SU-DHL-6 (cell line): ENCODE data around the gene CORO6.

Experiments used
- H2AFZ ChIP-seq: fragments of 200-600 bp; sonication (generic); 2 replicates; pipeline ENCODE4 v1.6.1; 2014; ENCODE audit warnings: low read depth, mild to moderate bottlenecking, moderate library complexity, mixed read lengths, antibody characterized with exemption, low read length; ENCODE audit not compliant: severe bottlenecking
- H3F3A ChIP-seq: fragments of 200-600 bp; shearing (Covaris generic); 2 replicates; pipeline ENCODE4 v1.6.0; 2016; ENCODE audit warnings: antibody characterized with exemption, mild to moderate bottlenecking; ENCODE audit not compliant: insufficient read depth
- H3K27ac ChIP-seq: fragments of 200-600 bp; sonication (generic); 2 replicates; pipeline ENCODE4 v1.5.1; 2016; ENCODE audit warnings: low read depth, mild to moderate bottlenecking, low read length, moderate library complexity, mixed read lengths
- H3K27me3 ChIP-seq: fragments of 200-600 bp; sonication (generic), shearing (Covaris generic); 2 replicates; pipeline ENCODE4 v1.6.0; 2014; ENCODE audit warnings: mild to moderate bottlenecking, low read length
- H3K36me3 ChIP-seq: fragments of 200-600 bp; sonication (generic); 2 replicates; pipeline ENCODE4 v1.6.1; 2014; ENCODE audit warnings: mild to moderate bottlenecking, low read length, mixed read lengths
- H3K4me2 ChIP-seq: fragments of 300-600, 200-600 bp; shearing (Covaris generic), sonication (generic); 2 replicates; pipeline ENCODE4 v1.6.0; 2014; ENCODE audit warnings: low read length, low read depth, mild to moderate bottlenecking; ENCODE audit not compliant: poor library complexity, severe bottlenecking
- H3K4me3 ChIP-seq: fragments of 200-600 bp; sonication (generic); 2 replicates; pipeline ENCODE4 v1.5.1; 2014; ENCODE audit warnings: antibody characterized with exemption, low read length, mild to moderate bottlenecking, mixed read lengths; ENCODE audit not compliant: insufficient read depth, poor library complexity, severe bottlenecking
- H3K79me2 ChIP-seq: fragments of 200-600 bp; sonication (generic); 2 replicates; pipeline ENCODE4 v1.6.1; 2014; ENCODE audit warnings: mild to moderate bottlenecking, low read length, moderate library complexity; ENCODE audit not compliant: insufficient read depth
- H3K9ac ChIP-seq: fragments of 200-600 bp; sonication (generic); 2 replicates; pipeline ENCODE4 v1.7.0; 2014; ENCODE audit warnings: mild to moderate bottlenecking, low read length
- H3K9me2 ChIP-seq: fragments of 200-600 bp; sonication (generic); replicated peaks from 2 replicates; pipeline ENCODE4 v1.6.1; 2014; ENCODE audit warnings: low read length; ENCODE audit not compliant: insufficient read depth
- H3K9me3 ChIP-seq: fragments of 200-600 bp; sonication (generic); 2 replicates; pipeline ENCODE4 v1.6.1; 2014; ENCODE audit warnings: low read length, mixed read lengths; ENCODE audit not compliant: insufficient read depth
- H4K20me1 ChIP-seq: fragments of 200-600 bp; sonication (generic); 2 replicates; pipeline ENCODE4 v1.6.1; 2014; ENCODE audit warnings: low read depth, mild to moderate bottlenecking, antibody characterized with exemption, low read length, moderate library complexity, mixed read lengths
- CTCF ChIP-seq: fragments of 200-600 bp; sonication (generic); IDR thresholded peaks from one replicate; pipeline ENCODE4 v1.5.1; 2017; ENCODE audit warnings: antibody characterized with exemption, mild to moderate bottlenecking, low read length, moderate library complexity; ENCODE audit not compliant: insufficient read depth, poor library complexity, severe bottlenecking
- EZH2phosphoT487 ChIP-seq: fragments of 200-600 bp; sonication (generic), shearing (Covaris generic); conservative IDR thresholded peaks from 2 replicates; pipeline ENCODE4 v1.6.1; 2018; ENCODE audit warnings: mild to moderate bottlenecking, antibody characterized with exemption, low read length, moderate library complexity, mixed read lengths

The CORO6 gene

DNA sequence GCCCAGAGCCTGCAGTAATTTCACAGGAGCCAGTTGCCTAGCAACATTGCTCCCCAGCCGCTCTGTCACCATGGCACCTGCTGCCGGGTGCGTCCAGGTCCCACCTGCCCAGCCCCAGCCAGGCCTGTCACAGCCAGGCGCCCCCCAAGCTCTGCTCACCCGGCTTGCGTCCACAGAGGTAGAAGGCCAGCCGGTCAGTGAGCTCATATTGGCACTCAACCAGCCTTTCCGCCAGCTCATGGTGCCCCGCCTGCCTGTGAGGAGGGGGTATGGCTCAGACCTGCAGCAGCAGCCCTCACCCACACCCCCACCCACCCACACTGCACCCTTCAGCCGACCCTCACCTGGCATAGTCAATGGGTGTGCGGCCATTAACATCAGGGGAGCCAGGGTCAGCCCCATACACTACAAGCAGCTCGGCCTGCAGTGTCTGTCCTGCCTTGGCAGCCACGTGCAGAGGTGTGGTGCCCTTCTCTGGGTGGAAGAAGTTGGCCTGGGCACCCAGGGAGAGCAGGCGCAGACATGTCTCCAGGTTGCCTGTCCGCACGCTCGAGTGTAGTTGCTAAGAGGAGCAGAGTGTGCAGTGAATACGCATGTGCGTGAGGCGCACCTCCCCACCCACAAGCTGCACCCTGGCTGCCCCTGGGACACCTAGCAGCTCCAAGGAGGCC, 41.0 kb downstream of the CORO6 start:
- no peak overlapping the region for H3K4me2 ChIP-seq
- no peak for TF ChIP-seq CTCF
- TF ChIP-seq EZH2phosphoT487, result no peak
- H3K9ac ChIP-seq, result no peak overlapping the region
- H3K36me3 ChIP-seq, result no peaks in the 10 kb centered on the region
- no peak overlapping the region for H3K27ac ChIP-seq
- H3F3A ChIP-seq, result no peaks in the 10 kb centered on the region
- H3K4me3 ChIP-seq, result no peak overlapping the region
- H3K27me3 ChIP-seq, result no peaks in the 10 kb centered on the region
- peaks cover 34% of the 10 kb centered on the region for H3K79me2 ChIP-seq
- H3K9me2 ChIP-seq, result no peaks in the 10 kb centered on the region
- no peak overlapping the region for H2AFZ ChIP-seq
- H4K20me1 ChIP-seq, result no peaks in the 10 kb centered on the region
- H3K9me3 ChIP-seq, result no peaks in the 10 kb centered on the region

DNA sequence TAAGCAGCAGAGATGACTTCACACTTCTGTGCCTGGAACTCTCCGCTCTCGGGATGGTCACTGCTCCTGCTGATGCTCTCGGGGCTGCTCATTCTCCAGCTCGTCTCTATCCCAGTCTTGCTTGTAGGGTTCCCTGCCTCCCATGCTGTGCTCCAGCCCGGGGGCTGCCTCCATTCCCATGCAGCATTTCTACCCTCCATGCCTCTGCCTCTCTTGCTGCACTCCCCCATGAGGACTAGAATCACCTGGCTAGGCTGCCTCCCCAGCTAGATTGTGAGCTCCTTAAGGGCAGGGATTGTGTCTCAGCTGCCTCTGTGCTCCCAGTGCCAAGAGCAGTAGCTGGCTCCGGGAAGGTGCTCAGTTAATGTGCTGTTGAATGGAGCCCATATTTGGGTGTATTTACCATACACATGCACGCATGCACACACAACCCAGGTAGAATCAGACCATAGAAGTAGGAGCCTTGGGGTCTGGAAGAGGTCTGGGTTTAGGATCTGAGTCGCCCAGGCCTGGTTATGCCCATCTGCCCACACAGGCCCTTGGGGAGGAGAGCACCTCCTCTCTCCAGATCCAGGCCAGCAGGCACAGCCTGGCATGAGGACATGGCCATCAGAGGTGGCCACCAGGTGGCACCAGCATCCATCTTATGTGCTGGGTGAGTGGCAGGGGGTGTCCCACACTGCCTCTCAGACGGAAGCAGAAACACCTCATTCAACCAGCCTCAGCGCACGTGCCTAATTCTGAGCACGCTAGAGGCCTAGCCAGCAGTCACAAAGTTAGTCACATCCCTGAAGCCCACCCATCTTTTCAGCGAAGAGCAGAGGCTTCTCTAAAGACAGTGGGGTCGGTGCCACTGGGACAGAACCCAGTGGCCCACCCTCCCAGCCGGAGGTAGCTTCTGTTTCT, 42.6 kb downstream of the CORO6 start:
- H3K36me3 ChIP-seq, result no peaks in the 10 kb centered on the region
- H3K9me3 ChIP-seq, result no peaks in the 10 kb centered on the region
- H3K4me2 ChIP-seq, result no peak overlapping the region
- H3K27ac ChIP-seq, result no peak overlapping the region
- no peaks in the 10 kb centered on the region for H3F3A ChIP-seq
- H3K9ac ChIP-seq, result no peak overlapping the region
- H3K27me3 ChIP-seq, result no peaks in the 10 kb centered on the region
- peaks cover 18% of the 10 kb centered on the region for H3K79me2 ChIP-seq
- H3K9me2 ChIP-seq, result no peaks in the 10 kb centered on the region
- no peak overlapping the region for H3K4me3 ChIP-seq
- H2AFZ ChIP-seq, result no peak overlapping the region
- H4K20me1 ChIP-seq, result no peaks in the 10 kb centered on the region
- TF ChIP-seq EZH2phosphoT487 (no peak), CTCF (peak; percentile 80)

DNA sequence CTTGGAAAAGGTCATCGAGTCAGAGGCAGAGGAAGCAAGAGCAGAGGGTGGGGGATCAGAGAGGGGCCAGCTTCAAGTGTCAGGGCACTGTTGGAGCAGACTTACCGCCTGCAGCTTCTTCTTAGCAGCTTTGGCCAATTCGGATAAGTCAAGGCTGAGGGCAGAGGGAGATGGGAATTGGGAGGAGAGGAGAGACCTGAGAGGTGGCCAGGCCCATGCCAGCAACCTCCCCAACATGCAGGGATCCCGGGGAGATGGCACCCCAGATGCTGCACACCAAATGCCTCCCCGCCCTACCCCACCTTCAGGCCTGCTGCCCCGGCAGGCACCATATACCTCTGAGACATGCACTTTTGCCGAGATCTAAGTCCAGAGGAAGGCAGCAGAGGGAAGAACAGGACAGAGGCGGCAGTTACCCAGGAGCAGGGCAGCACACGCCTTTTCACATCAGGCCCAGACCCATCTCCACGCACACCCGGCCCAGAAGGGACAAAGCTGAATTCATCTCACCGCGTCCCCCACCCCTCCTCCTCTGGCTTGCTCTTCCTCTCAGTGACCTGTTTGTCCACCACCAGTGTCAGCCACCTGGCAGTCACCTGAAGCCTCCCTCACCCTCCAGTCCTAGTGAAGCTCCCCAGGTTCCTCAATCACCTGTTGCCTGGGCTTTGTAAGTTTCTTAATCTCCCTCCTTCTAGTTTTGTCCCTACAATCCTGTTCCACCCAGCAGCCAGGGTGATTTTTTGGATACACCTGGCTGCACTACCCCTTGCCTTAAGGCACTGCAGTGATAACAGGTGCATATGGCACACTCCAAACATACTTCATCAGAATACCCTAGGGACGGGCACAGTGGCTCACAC, 43.9 kb downstream of the CORO6 start:
- H3K36me3 ChIP-seq, result no peaks in the 10 kb centered on the region
- H3K27me3 ChIP-seq, result no peaks in the 10 kb centered on the region
- H3K9me2 ChIP-seq, result no peaks in the 10 kb centered on the region
- no peak overlapping the region for H3K4me3 ChIP-seq
- H3K27ac ChIP-seq, result no peak overlapping the region
- no peaks in the 10 kb centered on the region for H4K20me1 ChIP-seq
- H3K79me2 ChIP-seq, result peaks cover 6% of the 10 kb centered on the region
- no peaks in the 10 kb centered on the region for H3F3A ChIP-seq
- no peak overlapping the region for H2AFZ ChIP-seq
- H3K9me3 ChIP-seq, result no peaks in the 10 kb centered on the region
- H3K9ac ChIP-seq, result no peak overlapping the region
- H3K4me2 ChIP-seq, result no peak overlapping the region
- no peak for TF ChIP-seq CTCF
- no peak for TF ChIP-seq EZH2phosphoT487
